Measurements from ENCODE around the gene PNLIPRP1.

PNLIPRP1 gene

DNA sequence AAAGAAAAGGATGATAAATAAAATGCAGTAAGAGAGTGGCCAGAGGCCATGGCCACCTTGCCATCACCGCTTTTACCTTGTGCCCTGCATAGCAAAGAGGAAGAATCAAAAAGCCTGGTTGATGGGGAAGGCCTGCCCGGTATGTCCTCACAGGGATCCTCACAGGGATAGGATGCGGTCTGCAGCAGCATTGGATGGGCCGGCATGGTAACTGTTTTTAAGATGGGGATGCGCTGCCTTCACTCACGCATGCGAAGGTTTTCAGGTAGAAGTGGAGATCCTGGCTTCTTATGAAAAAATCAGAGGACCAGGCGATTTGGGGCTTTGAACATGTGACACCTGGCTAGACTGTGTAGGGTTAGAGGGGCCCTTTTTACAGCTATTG lies 42.4 kb downstream of the PNLIPRP1 start:
- DNase-seq, result no peak

DNA sequence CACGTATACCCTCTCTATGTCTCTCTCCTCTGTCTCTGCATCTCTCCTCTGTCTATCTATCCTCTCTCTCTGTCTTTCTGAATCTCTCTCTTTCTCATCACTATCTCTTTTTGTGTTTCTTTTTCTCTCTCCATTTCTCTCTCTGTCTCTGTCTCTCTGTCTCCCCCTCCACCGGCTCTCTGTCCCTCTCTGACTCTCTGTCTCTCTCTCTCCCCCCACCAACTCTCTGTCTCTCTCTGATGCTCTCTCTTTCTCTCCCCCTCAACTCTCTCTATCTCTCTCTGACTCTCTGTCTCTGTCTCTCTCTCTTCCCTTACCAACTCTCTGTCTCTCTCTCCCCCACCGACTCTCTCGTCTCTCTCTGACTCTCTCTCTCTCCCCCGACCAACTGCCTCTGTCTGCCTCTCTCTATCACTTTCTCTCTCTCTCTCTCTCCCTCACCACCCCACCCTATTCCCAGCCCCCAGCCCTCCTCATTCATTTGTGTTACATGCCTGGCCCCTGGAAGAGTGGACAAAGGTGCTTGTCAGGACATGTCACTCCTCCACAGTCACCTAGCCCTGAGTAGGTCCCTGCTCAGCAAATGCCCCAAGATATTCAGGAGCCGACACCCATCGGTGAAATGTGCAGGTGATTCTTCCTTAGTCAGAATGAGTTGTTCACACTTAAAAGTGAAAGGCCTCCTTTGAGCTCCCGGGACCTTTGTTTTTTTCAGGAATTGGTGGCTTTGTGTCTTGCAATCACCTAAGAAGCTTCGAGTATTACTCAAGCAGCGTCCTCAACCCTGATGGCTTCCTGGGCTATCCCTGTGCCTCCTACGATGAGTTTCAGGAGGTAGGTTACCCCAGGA lies 43.6 kb downstream of the PNLIPRP1 start:
- no peak for DNase-seq

DNA sequence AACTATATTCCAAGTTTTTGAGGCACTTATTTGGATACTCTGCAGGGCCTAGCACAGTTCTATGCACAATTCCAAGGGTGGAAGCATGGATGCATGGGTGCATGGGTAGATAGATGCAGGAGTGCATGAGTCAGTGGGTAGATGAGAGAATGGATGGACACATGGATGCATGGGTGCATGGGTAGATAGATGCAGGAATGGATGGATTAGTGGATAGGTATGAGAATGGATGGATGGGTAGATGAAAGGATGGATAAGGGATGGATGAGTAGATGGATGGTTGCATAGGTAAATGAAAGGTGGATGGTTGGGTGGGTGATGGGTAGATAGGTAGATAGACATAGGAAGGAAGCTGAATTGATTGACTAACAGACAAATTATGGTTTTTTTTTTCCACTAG lies 45.6 kb downstream of the PNLIPRP1 start:
- DNase-seq, result no peak

DNA sequence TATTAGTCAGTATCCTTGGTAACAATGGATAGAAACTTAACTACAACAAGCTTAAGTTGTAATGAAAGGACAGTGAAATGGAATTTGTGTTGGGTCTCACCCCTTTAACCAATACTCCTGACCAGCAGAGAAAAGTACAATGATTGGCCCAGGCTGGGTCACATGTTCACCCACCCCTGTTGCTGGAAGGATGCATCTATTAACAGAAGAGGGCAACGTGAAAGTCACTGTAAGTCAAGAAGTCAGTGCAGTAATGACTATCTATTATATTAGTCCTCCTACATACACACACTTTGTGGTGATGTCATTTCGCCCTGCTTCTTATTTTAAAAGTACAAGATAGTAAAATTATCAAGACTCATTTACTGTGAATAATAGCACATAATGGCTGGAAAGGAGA lies 46.2 kb downstream of the PNLIPRP1 start:
- DNase-seq, result no peak

- DNase-seq, result no peak
Observed at GRCh38 chr10:116637830-116638229, 47.1 kb downstream of the PNLIPRP1 start.

GRCh38 chr10:116646502-116646901 lies 55.7 kb downstream of the PNLIPRP1 start:
- DNase-seq, result no peak

DNA sequence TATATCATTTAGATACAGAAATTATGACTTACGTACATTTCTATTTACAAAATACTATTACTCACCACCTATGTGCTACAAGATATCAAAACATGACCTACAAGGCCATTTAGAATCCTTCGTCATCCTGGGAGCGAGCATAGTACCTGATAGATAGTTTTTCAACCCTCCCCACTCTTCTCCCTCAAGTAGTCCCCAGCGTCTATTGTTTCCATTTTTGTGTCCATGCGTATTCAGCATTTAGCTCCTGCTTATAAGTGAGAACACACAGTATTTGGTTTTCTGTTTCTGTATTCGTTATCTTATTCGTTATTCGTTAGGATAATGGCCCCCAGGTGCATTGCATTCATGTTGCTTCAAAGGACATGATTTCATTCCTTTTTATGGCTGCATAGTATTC lies 58.1 kb downstream of the PNLIPRP1 start:
- no peak for DNase-seq

DNA sequence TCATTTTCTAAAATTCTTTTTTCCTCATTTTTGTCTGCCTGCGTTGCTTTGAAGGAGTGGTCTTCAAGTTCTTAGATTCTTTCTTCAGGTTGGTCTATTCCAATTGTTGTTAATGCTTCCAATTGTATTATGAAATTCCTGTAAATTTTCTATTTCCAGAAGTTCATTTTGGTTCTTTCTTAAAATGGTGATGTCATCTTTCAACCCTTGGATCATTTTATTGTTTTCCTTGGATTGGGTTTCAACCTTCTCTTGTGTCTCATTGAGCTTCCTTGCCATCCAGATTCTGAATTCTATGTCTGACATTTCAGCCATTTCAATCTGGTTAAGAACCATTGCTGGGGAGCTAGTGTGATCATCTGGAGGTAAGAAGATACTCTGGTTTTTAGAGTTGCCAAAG lies 63.1 kb downstream of the PNLIPRP1 start:
- DNase-seq, result no peak

DNA sequence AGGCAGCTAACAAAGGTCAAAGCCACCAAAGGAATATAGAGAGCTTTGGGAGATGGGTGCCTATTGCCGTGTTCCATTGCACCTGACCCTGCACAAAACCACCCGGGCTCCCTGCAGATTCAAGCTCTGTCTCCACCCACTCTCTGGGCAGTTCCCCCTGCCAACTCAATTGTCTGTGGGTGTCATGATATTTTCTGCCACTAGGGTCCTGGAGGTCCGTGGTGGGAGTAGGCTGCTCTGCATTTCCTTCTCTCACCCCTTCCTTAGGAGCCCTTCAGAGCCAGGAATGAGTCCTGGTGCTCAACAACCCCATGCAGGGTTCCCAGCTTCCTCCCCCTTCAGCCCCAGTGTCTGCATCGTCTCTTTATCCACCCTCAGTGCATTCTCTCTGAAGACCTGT lies 64.1 kb downstream of the PNLIPRP1 start:
- no peak for DNase-seq

DNA sequence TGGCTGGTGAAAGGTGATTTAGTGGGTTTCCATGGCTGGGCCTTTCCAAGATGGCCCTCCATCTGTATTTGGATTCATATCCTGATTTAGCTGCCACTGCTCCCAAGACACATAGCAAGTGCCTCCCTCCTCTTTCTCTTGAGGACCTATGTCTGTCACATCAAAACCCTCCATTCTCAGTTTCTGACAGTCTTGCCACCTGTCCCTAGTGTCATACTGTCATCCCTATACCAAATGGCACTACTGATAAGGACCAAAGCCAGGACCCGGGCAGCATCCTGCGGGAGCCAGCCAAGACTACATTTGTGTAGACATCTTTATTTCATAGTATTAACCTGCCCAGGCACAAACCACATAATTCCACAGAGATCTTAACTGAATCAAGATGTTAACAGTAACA lies 64.8 kb downstream of the PNLIPRP1 start:
- no peak for DNase-seq

DNA sequence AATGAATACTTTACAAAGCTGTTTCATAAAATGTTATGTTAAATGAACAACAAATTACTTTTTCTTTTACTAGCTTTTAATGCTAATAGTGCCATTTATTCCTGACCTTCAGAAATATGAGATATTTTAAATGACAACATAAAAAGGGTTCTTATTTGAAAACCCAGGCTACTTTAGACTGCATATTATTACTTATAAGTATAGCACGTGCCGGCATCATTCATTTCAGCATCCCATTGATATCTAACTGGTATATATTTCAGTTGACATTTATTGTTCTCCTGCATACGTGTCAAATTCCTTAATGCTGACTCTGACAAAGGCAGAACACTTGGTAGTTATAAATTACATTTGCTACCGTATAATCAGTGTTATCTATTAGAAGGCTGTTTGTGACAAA lies 65.3 kb downstream of the PNLIPRP1 start:
- no peak for DNase-seq

GRCh38 chr10:116657863-116658551 lies 67.2 kb downstream of the PNLIPRP1 start:
- DNase-seq, result no peak
